NCI-H2029 (cell line): ENCODE measurements around the gene RALGDS.
"Not testable (repeated sequence)": the region's sequence is repeated elsewhere in the genome, so short reads cannot be mapped to it uniquely, and the experiment has no call there.

Experiments used
- DNase-seq: peaks from one replicate; lab custom pipeline; 2025; lab: John Stamatoyannopoulos, UW

The RALGDS gene

DNA sequence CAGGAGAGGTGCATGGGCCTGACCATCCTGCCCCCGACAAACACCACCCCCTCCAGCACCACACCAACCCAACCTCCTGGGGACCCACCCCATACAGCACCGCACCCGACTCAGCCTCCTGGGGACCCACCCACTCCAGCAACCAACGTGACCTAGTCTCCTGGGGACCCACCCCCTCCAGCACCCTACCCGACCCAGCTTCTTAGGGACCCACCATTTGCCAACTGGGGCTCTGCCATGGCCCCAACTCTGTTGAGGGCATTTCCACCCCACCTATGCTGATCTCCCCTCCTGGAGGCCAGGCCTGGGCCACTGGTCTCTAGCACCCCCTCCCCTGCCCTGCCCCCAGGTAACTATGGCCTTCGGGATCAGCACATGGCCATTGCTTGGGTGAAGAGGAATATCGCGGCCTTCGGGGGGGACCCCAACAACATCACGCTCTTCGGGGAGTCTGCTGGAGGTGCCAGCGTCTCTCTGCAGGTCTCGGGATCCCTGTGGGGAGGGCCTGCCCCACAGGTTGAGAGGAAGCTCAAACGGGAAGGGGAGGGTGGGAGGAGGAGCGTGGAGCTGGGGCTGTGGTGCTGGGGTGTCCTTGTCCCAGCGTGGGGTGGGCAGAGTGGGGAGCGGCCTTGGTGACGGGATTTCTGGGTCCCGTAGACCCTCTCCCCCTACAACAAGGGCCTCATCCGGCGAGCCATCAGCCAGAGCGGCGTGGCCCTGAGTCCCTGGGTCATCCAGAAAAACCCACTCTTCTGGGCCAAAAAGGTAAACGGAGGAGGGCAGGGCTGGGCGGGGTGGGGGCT, 54.7 kb downstream of the RALGDS start:
- no peak for DNase-seq

DNA sequence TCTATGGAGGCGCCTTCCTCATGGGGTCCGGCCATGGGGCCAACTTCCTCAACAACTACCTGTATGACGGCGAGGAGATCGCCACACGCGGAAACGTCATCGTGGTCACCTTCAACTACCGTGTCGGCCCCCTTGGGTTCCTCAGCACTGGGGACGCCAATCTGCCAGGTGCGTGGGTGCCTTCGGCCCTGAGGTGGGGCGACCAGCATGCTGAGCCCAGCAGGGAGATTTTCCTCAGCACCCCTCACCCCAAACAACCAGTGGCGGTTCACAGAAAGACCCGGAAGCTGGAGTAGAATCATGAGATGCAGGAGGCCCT, 56.0 kb downstream of the RALGDS start:
- DNase-seq, result no peak

DNA sequence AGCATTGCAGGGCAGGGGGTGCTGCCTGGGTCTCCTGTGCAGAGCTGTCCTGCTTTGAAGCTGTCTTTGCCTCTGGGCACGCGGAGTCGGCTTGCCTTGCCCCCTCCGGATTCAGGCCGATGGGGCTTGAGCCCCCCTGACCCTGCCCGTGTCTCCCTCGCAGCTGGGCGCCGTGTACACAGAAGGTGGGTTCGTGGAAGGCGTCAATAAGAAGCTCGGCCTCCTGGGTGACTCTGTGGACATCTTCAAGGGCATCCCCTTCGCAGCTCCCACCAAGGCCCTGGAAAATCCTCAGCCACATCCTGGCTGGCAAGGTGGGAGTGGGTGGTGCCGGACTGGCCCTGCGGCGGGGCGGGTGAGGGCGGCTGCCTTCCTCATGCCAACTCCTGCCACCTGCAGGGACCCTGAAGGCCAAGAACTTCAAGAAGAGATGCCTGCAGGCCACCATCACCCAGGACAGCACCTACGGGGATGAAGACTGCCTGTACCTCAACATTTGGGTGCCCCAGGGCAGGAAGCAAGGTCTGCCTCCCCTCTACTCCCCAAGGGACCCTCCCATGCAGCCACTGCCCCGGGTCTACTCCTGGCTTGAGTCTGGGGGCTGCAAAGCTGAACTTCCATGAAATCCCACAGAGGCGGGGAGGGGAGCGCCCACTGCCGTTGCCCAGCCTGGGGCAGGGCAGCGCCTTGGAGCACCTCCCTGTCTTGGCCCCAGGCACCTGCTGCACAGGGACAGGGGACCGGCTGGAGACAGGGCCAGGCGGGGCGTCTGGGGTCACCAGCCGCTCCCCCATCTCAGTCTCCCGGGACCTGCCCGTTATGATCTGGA, 56.6 kb downstream of the RALGDS start:
- no peak for DNase-seq

DNA sequence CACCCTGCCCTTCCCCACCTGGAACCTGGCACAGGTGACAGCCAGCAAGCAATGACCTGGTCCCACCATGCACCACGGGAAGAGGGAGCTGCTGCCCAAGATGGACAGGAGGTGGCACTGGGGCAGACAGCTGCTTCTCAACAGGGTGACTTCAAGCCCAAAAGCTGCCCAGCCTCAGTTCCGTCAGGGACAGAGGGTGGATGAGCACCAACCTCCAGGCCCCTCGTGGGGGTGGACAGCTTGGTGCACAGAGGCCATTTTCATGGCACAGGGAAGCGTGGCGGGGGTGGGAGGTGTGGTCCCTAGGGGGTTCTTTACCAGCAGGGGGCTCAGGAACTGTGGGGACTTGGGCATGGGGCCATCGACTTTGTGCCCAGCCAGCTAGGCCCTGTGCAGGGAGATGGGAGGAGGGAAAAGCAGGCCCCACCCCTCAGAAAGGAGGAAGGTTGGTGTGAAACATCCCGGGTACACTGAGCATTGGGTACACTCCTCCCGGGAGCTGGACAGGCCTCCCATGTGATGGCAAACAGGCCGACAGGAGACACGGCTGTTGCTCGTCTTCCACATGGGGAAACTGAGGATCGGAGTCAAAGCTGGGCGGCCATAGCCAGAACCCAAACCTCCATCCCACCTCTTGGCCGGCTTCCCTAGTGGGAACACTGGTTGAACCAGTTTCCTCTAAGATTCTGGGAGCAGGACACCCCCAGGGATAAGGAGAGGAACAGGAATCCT, 57.4 kb downstream of the RALGDS start:
- DNase-seq, result no peak

DNA sequence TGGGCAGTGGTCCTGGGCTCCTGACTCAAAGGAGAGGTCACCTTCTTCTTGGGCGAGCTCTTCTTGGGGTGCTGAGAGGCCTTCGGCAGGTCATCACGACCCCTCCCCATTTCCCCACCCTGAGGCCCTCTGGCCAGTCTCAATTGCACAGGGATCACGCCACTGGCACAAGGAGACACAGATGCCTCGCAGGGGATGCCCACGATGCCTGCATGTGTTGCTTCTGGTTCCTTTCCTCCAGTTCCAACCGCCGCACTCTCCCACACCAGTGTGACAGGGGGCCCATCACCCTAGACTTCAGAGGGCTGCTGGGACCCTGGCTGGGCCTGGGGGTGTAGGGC, 57.9 kb downstream of the RALGDS start:
- DNase-seq, result no peak

DNA sequence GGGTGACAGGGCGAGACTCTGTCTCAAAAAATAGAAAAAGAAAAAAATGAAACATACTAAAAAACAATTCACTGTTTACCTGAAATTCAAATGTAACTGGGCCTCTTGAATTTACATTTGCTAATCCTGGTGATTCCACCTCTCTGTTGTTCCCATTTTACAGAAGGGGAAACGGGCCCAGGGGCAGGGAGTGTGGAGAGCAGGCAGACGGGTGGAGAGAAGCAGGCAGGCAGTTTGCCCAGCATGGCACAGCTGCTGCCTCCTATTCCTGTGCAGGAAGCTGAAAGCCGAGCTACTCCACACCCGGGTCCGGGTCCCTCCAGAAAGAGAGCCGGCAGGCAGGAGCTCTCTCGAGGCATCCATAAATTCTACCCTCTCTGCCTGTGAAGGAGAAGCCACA, 58.5 kb downstream of the RALGDS start:
- not testable (repeated sequence) for DNase-seq

DNA sequence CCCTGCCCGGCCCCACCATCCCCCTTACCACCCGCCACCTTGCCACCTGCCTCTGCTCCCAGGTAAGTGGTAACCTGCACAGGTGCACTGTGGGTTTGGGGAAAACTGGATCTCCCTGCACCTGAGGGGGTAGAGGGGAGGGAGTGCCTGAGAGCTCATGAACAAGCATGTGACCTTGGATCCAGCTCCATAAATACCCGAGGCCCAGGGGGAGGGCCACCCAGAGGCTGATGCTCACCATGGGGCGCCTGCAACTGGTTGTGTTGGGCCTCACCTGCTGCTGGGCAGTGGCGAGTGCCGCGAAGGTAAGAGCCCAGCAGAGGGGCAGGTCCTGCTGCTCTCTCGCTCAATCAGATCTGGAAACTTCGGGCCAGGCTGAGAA, 59.3 kb downstream of the RALGDS start, which contains the start of gene CEL:
CEL (plus strand) TSS at position 218 of the 382 bp plus-strand sequence; CDS start at position 240, 22 bp downstream.
- not testable (repeated sequence) for DNase-seq

DNA sequence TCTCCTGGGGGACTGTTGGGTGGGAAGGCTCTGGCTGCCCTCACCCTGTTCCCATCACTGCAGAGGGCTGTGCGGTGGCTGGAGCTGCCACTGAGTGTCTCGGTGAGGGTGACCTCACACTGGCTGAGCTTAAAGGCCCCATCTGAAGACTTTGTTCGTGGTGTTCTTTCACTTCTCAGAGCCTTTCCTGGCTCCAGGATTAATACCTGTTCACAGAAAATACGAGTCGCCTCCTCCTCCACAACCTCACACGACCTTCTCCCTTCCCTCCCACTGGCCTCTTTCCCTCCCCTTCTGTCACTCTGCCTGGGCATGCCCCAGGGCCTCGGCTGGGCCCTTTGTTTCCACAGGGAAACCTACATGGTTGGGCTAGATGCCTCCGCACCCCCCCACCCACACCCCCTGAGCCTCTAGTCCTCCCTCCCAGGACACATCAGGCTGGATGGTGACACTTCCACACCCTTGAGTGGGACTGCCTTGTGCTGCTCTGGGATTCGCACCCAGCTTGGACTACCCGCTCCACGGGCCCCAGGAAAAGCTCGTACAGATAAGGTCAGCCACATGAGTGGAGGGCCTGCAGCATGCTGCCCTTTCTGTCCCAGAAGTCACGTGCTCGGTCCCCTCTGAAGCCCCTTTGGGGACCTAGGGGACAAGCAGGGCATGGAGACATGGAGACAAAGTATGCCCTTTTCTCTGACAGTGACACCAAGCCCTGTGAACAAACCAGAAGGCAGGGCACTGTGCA, 59.8 kb downstream of the RALGDS start:
- DNase-seq, result not testable (repeated sequence)

DNA sequence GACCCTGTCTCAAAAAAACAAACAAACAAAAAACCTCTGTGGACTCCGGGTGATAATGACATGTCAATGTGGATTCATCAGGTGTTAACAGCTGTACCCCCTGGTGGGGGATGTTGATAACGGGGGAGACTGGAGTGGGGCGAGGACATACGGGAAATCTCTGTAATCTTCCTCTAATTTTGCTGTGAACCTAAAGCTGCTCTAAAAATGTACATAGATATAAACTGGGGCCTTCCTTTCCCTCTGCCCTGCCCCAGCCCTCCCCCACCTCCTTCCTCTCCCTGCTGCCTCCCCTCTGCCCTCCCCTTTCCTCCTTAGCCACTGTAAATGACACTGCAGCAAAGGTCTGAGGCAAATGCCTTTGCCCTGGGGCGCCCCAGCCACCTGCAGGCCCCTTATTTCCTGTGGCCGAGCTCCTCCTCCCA, 60.6 kb downstream of the RALGDS start:
- no peak for DNase-seq

DNA sequence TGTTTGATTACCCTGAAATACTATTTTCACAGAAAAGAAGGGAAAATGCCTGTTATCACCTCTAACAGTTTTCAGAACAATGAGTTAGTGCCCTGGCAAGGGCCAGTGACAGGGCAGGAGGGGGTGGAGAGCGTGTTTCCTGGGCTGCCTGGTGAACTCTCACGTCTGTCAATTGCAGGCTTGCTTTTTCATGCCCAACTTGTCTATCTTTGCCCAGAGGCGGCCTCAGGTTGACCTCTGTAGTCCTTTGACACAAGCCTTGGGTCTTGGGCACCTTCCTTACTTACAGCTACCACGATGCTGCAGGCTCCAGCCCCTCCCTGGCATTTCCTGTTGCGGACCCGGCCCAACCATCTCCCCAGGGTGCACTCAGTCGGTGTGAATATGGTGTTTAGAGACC, 61.4 kb downstream of the RALGDS start:
- no peak for DNase-seq

DNA sequence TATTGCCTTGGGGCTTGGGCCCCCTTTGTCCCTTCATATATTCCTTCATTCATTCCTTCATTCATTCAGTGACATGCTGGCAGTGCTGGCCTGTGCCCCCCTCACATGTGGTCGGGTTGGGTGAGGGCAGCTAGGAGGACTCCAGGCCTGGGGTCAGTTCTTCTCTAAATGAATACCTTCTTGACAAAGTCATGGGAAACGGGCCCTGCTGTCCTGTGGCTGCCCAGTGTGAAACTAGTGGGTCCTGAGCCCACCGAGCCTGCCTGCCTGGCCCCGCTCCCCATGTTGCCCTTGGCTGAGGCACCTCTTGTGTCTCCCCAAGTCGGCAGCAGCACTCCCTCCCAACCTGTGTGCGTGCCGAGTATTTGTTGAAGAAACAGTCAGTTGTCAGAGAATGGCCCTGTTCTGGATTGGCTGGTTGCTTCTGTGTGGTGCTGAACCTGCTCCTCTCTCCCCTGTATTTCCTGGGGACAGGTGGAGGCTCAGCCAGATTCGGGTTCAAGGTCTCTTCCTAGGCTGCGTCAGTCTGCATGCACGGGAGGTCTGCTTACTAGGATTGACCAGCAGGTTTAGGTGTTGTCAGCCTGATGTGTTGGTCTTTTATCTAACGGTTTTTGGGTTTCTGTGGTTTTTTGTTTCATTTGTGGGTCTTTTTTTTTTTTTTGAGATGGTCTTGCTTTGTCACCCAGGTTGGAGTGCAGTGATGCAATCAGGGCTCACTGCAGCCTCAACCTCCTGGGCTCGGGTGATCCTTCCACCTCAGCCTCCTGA, 62.3 kb downstream of the RALGDS start:
- DNase-seq, result no peak

DNA sequence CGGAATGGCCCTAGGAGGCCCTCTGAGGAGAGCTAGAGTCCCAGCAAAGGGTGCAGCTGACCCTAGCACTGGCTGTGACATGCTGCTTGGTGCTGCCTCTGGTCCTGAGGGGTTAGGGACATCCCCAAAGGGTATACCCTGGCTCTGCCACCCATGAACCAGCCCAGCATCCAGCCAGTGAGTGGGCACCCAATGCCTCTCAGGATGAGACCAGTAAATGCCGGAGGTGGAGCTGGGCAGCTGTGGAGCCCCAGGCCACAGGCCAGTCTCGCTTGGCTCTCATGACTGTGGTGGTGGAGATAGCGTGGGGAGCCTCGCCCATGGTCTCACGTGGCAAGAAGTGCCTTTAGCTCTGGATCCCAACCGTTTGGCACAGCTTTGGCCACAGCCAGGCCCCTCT, 63.0 kb downstream of the RALGDS start:
- no peak for DNase-seq

DNA sequence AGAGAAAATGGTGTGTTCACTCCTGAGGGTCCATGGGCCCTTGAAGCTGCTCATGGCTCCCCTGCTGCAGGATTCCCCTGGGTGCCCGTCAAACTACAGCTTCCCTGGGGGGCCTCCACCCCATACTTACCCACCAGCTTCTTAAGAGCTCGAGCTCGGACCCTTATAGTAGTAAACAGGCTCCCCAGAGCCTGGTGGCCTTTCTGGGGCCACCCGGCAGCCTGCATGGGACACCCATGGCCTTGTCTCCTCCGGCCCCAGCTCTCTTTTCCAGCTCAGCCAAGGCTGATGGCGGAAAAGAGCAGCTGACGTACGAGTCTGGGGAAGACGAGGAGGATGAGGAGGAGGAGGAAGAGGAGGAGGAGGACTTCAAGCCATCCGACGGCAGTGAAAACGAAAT, 63.5 kb downstream of the RALGDS start:
- DNase-seq, result no peak

DNA sequence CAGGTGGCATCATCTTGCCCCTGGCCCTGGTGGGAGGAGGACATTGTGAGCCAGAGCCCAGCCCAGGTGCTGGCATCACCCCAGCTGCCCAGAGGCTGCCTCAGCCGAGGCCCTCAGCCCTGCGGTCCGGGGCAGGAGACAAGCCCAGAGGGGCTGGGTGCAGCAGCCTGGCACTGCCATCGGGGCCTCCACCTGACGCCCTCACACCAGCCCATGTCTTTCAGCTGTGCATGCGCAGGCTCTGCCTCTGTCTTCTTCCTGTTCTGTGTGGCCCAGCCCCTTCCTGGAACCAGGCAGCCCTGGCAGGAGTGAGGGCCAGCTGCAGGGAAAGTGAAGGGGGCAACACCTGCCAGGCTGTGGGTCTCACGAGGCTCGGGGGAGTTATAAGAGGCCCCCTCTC, 64.0 kb downstream of the RALGDS start:
- DNase-seq, result no peak

DNA sequence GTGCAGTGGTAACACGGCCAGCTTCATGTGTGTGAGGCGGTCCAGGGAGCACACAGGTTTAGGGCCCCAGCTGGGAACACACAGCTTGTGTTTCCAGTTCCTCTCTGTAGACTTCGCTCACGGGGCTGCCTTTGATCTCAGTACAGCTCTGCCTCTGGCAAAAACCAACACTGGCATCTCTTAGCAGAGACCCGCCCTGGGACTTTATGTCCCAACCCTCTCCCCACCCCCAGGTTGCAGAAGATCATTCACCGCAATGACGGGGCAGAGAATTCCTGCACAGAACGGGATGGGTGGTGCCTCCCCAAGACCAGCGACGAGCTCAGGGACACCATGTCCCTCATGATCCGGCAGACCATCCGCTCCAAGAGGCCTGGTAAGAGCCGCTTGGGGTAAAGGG, 64.5 kb downstream of the RALGDS start:
- DNase-seq, result no peak

DNA sequence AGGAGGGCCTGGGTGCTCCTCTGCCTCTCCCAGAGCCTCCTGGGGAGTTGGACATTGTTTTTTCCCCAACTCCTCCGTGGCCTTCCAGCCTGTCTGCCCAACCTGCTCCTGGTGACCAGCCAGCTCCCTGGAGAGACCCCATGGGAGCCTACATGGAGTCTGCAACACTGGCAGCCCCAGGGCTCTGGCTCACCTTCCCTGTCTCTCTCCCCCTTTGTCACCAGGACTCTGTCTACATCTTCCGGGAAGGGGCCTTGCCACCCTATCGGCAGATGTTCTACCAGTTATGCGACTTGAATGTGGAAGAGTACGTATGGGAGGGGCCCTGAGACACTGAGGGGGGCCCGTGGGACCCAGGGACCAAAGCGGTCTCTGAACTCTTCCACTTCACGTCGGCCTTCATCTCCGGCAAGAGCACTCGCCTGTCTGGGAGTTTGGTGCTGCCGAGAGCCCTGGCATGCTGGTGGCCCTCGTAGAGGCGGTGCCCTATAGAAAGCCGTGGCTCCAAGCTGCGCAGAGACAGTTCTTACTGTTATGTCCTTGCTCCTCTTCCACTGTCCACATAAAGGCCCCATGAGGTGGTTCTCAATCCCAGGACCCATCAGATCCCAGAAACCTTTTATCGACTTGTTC, 65.1 kb downstream of the RALGDS start:
- no peak for DNase-seq

DNA sequence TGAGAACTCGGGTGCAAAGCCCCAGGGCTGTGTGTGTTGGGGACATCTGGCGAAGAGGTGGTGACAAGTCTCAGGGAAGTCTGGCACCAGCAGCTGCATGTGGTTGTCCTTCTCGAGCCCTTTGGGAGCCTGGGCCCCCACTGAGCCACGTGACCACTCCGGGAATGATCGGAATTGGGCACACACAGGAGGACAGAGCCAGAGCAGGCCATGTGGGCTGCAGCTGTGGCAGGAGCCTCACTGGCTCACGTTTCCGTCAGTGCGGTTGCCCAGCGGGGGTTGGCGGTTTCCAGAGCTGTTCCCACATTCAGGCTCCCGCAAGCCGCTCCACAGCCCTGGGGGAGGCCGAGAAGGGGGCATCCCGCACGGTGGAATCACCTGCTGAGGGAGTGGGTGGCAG, 66.1 kb downstream of the RALGDS start:
- DNase-seq, result no peak

DNA sequence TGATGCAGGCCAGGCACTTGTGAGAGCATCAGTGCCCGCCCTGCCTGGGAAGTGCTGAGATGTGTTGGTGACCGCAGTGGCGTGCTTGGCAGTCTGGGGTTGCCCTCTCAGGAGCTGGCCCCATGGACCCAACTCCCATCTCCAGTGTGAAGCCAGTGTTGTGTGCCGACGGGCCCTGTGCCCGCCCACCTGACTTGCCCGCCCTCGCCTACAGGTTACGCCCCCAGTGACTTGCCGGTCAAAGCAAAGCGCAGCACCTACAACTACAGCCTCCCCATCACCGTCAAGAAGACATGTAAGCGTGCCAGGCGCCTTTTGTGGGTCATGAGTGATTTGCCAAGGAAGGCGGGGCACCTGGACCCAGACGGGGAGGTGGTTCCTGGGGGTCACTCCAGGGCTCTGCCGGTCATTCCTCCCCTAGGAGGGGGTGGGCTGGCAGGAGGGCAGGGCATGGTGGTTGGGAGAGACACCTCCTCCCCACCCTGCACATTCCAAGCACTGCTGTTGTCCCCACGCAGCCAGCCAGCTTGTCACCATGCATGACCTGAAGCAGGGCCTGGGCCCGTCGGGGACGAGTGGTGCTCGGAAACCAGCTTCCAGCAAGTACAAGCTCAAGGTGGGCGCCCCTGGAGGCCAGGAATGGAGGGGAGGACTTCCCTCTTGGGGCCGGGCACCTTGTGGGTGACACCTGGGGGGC, 66.7 kb downstream of the RALGDS start:
- no peak for DNase-seq

DNA sequence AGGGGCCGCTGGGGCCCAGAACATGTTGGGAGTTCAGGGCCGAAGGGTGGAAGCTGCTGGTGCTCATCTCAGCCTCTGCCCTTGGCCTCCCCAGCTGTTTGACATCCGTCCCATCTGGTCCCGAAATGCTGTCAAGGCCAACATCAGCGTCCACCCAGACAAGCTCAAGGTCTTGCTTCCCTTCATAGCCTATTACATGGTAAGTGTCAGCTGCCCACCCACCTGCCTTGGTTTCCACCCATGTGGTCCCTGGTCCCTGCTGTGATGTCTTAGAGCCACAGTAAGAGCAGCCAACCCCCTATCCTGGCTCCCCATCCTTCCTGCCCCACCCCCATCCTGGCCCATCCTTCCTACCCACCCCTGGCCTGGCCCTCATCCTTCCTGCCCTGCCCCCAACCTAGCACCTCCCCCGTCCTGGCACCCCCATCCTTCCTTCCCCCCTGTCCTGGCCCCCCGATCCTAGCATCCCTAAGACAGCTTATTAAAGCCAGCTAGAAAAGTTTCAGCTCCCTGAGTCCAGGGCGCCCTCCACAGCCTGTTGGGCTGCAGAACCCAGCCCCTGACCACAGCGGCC, 69.0 kb downstream of the RALGDS start:
- DNase-seq, result no peak
